Fibroblast of mammary gland (primary cell): ENCODE data around the gene DCLK1.

Source experiments
- DNase-seq: peaks from one replicate; pipeline ENCODE4 v3.0.0-alpha.2; 2010; ENCODE audit warnings: low read depth
- H3K4me3 ChIP-seq: 2 replicates; pipeline ENCODE4 v1.5.1; 2011; ENCODE audit warnings: low read depth, mild to moderate bottlenecking, low read length, moderate library complexity; ENCODE audit not compliant: control insufficient read depth
- CTCF ChIP-seq: conservative IDR thresholded peaks from 2 replicates; pipeline ENCODE4 v1.5.1; 2011; ENCODE audit warnings: low read depth, low read length, inconsistent platforms; ENCODE audit not compliant: control insufficient read depth, insufficient read depth

Gene DCLK1

DNA sequence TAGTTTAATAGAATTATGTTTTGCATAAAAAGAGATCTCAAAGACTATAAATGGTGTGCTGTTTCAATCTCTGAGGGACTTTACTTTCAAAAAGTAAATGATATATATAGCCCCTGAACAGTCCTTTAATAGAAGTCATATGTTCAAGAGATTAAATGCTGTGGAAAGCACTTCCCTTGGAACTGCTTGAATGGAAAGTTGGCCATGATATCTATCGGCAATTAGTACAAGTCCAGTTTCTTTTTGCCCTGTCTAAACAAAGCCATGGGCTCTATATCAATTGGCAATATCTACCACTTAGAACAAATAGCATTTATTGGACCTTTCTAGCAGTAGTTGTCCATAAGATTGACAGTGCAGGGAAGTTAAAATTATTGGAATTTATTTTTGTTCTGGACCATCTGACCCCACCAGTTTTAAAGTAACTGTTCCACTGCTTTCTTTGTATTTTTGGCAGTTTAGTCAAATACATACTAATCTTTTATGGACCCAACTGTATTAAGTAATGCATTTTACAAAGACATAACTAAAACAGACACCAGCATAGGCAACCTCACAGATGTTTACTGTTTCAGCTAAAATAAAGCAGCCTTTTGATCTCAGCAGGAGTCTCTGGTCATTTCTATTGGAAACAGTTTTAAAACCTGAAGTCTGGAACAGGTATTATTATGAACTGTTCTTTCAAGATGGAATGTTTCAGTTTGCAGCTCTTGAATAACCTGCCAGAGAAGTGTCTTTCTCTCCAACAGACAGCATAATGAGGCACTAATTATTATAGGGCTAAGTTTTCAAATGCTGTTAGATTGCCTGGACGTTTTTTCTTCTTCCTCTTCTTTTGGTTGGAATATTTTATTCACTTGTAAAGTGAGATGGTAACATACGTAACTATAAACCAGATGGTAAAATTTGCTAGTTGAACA is 282.6 kb downstream of the DCLK1 start:
- no peak overlapping the region for H3K4me3 ChIP-seq
- DNase-seq = no peak
- TF ChIP-seq CTCF = no peak

DNA sequence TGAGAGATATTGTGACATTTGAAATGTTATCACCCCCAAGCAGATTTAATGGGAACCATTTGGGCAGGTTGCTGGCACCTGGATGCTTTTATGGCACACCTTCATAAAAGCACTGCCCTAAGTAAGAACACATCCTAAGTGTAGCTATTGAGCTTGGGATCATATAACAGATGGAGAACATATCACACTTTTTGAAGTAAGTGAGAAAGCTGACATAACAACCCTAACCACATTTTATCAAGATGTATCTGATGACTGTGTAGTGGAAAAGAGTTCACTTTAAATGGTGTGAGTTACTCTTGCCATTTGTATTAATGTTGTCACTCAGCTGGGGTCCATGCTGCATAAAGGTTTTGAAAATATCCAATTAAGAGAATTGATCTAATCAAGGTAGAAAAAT is 287.9 kb downstream of the DCLK1 start:
- no peak overlapping the region for H3K4me3 ChIP-seq
- TF ChIP-seq CTCF = no peak
- no peak for DNase-seq

GRCh38 chr13:35841060-35841521 is 290.1 kb downstream of the DCLK1 start:
- no peak for DNase-seq
- no peak for TF ChIP-seq CTCF
- H3K4me3 ChIP-seq = no peak overlapping the region

DNA sequence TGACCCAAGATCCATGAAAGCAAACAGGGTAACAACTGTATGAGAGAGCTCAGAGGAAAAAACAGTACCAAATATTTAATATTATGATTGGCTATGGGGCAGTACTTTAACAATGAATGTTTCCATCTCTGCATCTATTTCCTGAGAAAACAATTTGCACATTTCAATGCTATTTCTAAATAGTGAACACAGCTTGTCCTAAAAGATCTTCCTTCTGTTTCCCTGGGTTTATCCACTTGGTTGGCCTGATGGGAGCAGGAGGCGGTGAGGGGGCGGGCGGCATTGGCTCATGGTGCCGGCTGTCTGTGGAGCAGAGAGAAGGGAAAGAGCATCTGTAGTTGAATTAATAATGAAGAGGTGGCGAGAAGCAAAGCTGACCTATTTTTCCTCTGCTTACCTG is 291.4 kb downstream of the DCLK1 start:
- no peak overlapping the region for H3K4me3 ChIP-seq
- DNase-seq = no peak
- TF ChIP-seq CTCF = no peak

DNA sequence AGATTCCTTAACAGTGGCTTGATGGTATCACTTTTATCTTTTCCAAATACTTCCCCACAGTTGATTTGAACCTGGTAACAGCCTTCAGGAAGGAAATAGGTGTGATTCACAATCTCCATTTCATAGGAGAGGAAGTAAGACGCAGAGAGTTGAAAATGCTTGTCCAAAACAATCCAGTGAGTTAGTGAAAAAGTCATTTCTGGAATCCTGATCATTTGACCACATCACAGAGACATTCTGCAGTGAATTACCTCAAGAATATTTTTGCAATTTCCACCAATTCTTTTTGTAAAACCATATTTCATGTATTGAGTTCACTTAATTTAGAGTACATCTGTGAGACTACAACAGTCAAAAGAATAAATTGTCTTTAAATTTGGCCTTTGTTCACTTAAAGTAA is 292.8 kb downstream of the DCLK1 start:
- DNase-seq = peak; percentile 61
- no peak for TF ChIP-seq CTCF
- H3K4me3 ChIP-seq = no peak overlapping the region

DNA sequence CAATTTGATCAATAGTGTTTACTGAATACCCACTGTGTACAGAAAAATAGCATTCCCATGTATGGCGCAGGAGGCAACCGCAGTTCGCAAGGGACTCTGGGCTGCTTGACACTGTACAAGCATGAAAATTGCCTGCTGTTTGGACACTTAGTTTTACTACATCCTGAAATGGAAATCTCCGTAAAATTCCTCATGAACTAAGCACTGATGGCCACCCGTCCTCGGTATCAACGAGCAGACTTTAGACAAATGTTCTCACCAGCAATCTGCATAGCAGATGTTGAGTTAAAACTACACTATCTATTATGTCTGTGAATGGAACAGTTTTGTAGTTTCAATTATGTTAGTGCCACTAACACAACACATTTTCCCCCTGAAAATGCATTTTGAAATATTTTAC is 294.7 kb downstream of the DCLK1 start:
- TF ChIP-seq CTCF = no peak
- no peak for DNase-seq
- H3K4me3 ChIP-seq = no peak overlapping the region
